ENCODE measurements around the gene KDM2A.
"Not testable (repeated sequence)": the region's sequence is repeated elsewhere in the genome, so short reads cannot be mapped to it uniquely, and the experiment has no call there.

The KDM2A gene

GRCh38 chr11:67118181-67118766, 789 bp upstream of the KDM2A start:
- peak; percentile 67 for DNase-seq

GRCh38 chr11:67119585-67120391, 725 bp downstream of the KDM2A start:
- peak; percentile 34 for DNase-seq

- no peak for DNase-seq
Observed at GRCh38 chr11:67120456-67120855, 1.4 kb downstream of the KDM2A start.

- DNase-seq = no peak
Observed at GRCh38 chr11:67120881-67121710, 2.0 kb downstream of the KDM2A start.

GRCh38 chr11:67123801-67124200, 4.7 kb downstream of the KDM2A start:
- DNase-seq = not testable (repeated sequence)

- not testable (repeated sequence) for DNase-seq
Observed at GRCh38 chr11:67126243-67126642, 7.2 kb downstream of the KDM2A start.

- no peak for DNase-seq
Observed at GRCh38 chr11:67126986-67127385, 7.9 kb downstream of the KDM2A start.

GRCh38 chr11:67130861-67131260, 11.8 kb downstream of the KDM2A start:
- not testable (repeated sequence) for DNase-seq

GRCh38 chr11:67136156-67136555, 17.1 kb downstream of the KDM2A start:
- DNase-seq = no peak

GRCh38 chr11:67138922-67139321, 19.9 kb downstream of the KDM2A start:
- DNase-seq = no peak

GRCh38 chr11:67146516-67147226, 27.6 kb downstream of the KDM2A start:
- no peak for DNase-seq

- no peak for DNase-seq
Observed at GRCh38 chr11:67153971-67154370, 34.9 kb downstream of the KDM2A start.

GRCh38 chr11:67154726-67155125, 35.7 kb downstream of the KDM2A start:
- no peak for DNase-seq

- DNase-seq = no peak
Observed at GRCh38 chr11:67157691-67158090, 38.6 kb downstream of the KDM2A start.

- no peak for DNase-seq
Observed at GRCh38 chr11:67158221-67158620, 39.2 kb downstream of the KDM2A start.

GRCh38 chr11:67160045-67160444, 41.0 kb downstream of the KDM2A start:
- no peak for DNase-seq

- DNase-seq = no peak
Observed at GRCh38 chr11:67160872-67161783, 42.1 kb downstream of the KDM2A start.

- no peak for DNase-seq
Observed at GRCh38 chr11:67163006-67163405, 43.9 kb downstream of the KDM2A start.

- DNase-seq = no peak
Observed at GRCh38 chr11:67165623-67166022, 46.6 kb downstream of the KDM2A start.

GRCh38 chr11:67167091-67167490, 48.0 kb downstream of the KDM2A start:
- DNase-seq = no peak

- no peak for DNase-seq
Observed at GRCh38 chr11:67167719-67168118, 48.7 kb downstream of the KDM2A start.

GRCh38 chr11:67168911-67169310, 49.8 kb downstream of the KDM2A start:
- not testable (repeated sequence) for DNase-seq

Data from activated CD4-positive, CD25-positive, alpha-beta regulatory T cell treated with anti-CD3 and anti-CD28 coated beads, Interleukin-2, amount 50 U/mL, for 72 hours (primary cell).